Hematopoietic multipotent progenitor cell treated with erythropoietin and hydrocortisone succinate and interleukin-3 and kit ligand, for 15 days (in vitro differentiated cells): ENCODE results near the gene CDC42BPG.
A peak's percentile ranks its signal among the peaks of the same experiment; 100 is the strongest.
"Not testable (repeated sequence)": the region's sequence is repeated elsewhere in the genome, so short reads cannot be mapped to it uniquely, and the experiment has no call there.

Experiments
- DNase-seq: peaks from one replicate; pipeline ENCODE4 v3.0.0-alpha.2; 2015; ENCODE audit warnings: low spot score

CDC42BPG gene

GRCh38 chr11:64835616-64836447 is 8.6 kb downstream of the CDC42BPG start:
- no peak for DNase-seq

DNA sequence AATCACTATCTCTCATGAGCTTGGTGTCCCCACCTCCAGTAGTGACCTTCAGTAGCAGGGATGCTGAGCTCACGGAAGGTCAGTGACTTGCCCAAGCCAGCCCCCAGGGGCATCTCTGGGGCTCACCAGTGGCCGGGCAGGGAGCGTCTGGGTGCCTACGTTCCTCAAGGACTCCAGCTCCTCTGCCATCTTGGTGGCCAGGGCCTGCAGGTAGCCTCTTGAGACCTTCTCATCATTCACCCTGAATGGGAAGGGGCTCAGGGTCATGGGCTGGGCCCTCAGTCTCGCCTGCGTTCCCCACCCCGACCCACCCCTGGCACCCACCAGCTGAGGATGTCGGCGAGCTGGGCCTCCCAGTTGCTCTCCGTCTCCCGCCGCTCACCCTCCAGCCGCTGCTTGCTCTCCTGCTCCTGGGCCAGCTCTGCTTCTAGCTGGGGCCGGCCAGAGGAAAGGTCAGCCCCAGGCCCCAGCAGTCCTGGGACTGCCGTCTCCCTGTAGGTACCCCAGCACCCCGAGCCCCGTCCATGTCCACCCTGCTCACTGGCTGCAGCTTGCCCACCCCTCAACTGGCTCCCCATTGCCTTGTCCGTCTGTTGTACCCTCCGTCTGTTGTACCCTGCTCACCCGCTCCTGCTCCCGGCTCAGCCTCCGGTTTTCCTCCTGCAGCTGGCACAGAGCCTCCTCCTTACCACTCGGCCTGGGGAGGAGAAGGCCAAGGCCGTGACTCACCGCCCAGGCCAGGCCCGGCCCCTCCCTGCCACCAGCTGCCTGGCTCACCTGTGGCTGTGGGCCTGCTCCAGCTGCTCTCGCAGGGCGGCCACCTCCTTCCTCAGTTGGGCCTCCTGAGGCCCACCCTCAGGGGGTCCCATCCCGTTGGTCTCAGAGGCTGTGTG is 9.5 kb downstream of the CDC42BPG start:
- no peak for DNase-seq

DNA sequence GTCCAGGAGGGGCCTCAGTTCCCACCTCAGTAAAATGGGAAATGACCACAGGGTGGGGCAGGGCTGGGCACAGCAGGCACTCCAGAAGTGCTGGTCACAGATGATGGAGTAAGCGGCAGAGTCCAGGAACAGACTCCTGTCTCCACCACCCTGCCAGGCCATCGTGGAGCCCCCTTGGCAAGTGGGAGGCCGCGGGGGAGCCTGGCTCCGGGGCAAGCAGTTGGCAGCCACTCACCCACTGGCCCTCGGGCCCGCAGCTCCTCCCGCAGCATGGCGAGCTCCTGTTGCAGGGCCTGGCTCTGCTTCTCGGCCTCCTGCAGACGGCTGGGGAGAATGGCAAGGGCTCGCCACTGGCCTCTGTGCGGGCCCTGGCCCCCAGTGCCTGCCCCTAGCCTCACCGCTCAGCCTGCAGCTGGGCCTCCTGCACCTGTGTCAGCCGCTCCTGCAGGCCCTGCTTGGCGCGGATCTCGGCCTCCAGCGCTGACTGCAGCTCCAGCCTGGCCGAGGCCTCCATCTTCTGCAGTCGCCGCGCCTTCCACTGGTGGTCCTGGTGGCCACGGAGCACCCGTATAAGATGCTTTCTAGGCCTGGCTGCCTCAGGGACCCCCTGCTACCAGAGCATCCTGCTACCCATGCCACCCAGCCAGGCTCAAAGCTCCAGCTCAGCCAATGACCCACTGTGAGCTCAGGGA is 10.3 kb downstream of the CDC42BPG start:
- no peak for DNase-seq

- DNase-seq: no peak
These were observed 10.9 kb downstream of the CDC42BPG start for GRCh38 chr11:64833509-64833908.

GRCh38 chr11:64833198-64833502 is 11.3 kb downstream of the CDC42BPG start:
- DNase-seq: no peak

DNA sequence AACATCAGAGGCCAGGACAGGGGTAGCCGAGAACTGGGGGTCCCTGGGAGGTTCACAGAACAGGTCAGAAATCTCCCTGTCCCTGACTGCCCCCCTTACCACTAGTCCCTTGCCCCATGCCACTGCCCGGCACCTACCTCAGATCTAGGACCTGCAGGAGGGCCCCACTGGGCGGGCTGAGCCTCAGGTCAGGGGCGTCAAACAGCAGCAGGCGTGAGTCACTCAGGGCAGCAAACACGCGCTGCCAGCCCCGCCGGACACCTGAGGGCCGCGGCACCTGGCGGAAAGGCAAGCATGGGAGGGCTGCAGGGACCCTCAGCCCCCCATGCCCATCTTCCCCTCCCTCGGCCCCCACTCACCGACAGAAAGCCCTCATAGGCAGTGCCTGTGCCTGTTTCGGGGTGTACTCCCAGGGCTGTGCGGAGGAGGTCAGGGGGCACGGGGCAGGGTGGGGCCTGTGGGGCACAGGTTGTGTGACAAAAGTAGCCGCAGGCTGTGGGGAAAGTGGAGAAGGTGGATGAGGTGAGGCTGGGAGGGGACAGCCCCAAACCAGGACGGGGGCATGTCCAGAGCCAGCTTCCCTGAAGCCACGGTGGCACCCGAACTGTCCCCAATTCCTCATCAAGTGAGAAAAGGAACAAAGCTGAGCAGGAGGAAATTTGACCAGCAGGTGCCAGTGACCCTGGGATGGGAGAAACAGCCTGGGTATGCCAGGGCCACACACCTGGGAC is 11.8 kb downstream of the CDC42BPG start:
- DNase-seq: no peak

DNA sequence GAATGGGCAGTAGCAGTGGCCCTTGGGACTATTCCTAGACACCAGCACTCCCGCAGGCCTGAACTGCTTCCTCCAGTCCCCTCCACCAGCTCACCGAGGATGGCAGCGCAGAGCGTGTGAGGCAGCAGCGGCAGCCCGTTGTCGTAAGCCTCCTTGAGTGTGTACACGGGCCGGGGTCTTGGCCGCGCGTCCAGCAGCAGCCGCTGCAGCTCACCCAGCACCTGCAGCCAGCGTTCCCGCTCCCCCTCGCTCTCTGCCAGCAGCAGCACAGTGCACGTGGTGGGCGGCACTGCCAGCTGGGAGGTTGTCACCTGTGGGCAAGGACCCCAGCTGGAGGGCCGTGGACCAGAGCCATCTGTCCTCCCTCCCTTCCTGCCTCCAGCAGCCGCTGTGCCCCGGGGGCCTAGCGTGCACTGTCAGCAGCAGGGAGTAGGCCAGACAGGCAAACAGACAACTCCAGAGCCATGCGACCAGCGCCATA is 13.0 kb downstream of the CDC42BPG start:
- no peak for DNase-seq

DNA sequence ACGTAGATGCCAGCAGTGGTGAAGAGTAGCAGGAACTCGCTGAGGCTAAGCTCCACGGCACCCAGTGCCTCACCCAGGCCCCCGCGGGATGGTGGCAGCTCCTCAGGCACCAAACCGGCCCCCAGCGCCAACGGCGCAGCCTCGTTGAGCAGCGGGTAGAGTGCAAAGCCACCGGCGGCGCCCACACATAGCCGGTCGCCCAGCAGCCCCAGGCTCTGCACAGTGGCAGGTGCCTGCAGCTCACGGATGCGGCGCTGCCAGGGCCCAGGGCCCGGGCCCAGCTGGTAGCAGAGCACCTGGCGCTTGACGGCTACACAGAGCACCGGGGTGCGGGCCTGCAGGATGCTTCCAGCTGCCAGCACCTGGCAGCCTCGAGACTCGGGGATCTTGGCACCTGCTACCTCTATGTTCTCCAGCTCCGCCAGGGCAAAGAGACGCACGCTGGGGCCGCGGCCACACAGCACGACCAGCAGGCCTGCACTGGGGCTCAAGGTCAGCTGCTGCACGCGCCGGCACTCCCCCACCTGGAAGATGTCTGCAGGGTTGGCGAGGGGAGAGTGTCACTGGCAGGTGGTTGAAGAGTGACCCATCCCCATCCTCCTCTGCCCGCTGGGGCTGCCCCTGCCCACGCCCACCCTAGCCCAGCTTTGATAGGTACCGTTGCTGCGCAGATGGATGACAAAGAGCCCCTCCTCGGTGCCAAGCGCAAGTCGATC is 14.8 kb downstream of the CDC42BPG start:
- no peak for DNase-seq

DNA sequence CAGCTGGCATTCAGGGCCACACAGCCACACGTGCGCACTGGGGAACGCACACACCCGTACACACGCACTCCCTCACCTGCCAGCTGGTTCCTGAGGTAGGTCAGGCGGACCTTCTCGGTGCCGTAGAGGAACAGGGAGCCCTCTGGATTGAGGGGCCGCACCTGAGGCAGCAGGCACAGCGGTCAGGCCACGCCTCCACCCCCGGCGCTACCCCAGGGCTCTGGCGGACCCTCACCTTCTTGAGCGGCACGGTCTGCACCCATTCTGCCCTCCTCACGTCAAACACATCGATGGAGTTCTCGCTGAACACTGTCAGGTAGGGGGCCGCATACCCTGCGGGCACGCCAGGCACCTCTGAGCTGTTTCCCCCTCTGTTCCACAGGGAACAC is 17.0 kb downstream of the CDC42BPG start:
- DNase-seq: no peak

GRCh38 chr11:64826578-64827450 is 17.6 kb downstream of the CDC42BPG start:
- no peak for DNase-seq

- no peak for DNase-seq
These were observed 18.4 kb downstream of the CDC42BPG start for GRCh38 chr11:64826062-64826461.

DNA sequence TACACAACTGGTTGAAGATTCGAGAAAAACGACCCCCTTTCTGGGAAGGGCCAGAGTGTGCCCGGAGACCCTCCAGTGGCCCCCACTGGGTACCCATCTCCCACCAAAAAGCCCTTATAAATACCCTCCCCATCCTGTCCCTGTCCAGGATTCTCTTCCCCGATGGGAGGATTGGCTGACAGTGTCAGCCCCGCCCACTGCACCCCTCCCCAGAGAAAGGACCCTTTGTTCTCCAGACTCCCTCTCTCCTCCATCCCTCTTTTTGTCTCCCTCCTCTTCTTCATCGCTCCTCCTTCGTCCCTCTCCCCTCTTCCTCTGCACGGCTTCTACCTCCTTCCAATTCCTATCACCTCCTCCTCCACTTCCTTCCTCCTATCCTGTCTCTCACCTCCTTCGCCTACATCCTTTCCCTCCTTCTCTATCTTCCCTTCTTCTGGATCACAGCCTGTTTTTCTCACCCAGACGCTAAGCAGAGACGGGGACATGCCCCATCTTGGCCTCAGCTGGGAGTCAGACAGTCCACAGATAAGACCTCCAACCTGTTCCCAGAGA is 20.8 kb downstream of the CDC42BPG start:
- DNase-seq: no peak

GRCh38 chr11:64817476-64817875 is 27.0 kb downstream of the CDC42BPG start:
- no peak for DNase-seq

DNA sequence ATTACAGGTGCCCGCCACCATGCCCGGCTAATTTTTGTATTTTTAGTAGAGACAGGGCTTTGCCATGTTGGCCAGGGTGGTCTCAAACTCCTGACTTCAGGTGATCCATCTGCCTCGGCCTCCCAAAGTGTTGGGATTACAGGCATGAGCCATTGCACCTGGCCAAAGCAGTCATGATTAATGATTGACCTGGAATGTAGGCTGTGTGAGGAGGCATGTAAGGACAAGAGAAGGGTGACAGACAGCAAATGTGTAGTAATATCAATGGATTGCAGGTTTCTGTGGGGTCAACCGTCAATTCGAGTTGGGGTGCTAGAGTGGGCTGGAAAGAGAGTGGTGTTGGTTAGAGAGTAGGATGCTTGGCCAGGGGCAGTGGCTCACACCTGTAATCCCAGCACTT is 29.0 kb downstream of the CDC42BPG start:
- DNase-seq: not testable (repeated sequence)

DNA sequence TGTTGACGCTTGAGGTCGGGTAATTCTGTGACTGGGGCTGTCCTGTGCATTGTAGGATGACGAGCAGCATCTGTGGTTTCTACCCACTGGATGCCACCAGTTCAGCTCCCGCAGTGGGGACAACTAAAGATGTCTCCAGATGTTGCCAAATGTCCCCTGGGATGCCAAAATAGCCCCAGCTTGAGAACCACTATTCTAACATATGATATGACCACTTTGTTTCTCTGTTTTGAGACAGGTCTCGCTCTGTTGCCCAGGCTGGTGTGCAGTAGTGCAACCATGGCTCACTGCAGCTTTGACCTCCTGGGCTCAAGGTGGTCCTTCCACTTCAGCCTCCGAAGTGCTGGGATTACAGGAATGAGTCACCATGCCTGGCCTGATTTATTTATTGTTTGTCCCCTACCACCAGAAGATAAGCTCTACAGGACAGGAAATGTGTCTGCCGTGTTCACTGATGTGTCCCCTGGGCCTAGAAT is 29.7 kb downstream of the CDC42BPG start:
- DNase-seq: no peak

DNA sequence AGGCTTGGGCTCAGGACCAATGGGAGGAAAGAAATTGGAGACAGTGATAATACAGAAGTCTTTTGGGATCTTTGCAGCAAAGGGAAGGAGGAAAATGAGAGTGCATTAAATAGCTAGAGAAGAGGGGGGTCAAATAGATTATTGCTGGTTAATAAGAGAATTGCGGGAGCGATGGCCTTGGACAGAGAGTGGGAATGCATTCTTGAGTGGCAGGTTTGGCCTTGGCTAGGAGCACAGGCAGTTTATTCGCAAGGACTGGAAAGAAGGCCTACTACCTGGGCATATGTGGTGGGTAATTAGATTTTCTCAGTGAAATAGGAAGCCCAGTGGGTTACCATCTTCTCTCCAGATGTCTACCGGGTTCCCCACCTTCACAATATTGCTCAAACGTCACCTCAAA is 30.6 kb downstream of the CDC42BPG start:
- no peak for DNase-seq

- DNase-seq: no peak
These were observed 33.6 kb downstream of the CDC42BPG start for GRCh38 chr11:64810891-64811272.

DNA sequence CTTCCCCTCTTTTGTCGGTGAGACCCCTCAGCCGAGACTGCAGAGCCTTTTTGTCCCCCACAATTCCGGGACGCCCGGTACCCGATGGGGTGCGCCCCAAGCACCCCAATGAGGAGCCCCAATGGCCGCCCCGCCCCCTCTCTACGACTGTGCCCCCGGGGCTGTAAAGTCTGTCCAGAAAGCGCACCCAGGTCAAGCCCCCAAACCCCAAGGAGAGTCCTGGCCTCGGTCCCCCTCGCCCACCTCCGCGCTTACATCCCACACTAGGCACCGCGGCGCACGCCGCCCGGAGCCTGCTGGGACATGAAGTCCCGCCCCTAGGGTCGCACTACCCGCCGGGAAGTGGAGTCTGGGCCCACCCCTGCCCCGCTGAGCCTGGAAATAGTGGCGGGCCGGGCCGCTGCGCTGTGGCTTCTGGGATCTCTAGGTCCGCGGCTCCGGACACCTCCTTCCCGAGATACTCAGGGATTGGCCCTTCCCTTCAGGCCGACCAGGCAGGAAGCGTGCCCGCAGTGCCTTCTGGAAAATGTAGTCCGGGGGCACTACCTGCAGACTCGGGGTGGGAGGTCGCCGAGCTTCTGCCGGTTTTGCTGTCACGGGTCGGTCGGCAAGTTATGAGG is 34.1 kb downstream of the CDC42BPG start, which contains the start of gene MEN1:
Gene MEN1, minus strand, starts transcription at position 281 of the 620 bp plus-strand sequence. CDS start 442 bp downstream, outside the sequence.
- peak; percentile 70 for DNase-seq

- DNase-seq: no peak
These were observed 34.6 kb downstream of the CDC42BPG start for GRCh38 chr11:64809781-64810241.
